ENCODE data around the gene THBS4. TPM values are rescaled to one million over a fixed set of nuclear protein-coding genes. Genes with fewer than 3 reads are reported as not detected.

THBS4 gene
- total RNA-seq = 51.4 TPM
- long read RNA-seq, transcript THBS4-201 (22 exons, 3,222 nt) = major isoform, 116 of 159 reads
- long read RNA-seq, partial matches to known transcripts = 24 of 159 reads
- long read RNA-seq, other reads (novel, unspliced or antisense) = 19 of 159 reads

DNA sequence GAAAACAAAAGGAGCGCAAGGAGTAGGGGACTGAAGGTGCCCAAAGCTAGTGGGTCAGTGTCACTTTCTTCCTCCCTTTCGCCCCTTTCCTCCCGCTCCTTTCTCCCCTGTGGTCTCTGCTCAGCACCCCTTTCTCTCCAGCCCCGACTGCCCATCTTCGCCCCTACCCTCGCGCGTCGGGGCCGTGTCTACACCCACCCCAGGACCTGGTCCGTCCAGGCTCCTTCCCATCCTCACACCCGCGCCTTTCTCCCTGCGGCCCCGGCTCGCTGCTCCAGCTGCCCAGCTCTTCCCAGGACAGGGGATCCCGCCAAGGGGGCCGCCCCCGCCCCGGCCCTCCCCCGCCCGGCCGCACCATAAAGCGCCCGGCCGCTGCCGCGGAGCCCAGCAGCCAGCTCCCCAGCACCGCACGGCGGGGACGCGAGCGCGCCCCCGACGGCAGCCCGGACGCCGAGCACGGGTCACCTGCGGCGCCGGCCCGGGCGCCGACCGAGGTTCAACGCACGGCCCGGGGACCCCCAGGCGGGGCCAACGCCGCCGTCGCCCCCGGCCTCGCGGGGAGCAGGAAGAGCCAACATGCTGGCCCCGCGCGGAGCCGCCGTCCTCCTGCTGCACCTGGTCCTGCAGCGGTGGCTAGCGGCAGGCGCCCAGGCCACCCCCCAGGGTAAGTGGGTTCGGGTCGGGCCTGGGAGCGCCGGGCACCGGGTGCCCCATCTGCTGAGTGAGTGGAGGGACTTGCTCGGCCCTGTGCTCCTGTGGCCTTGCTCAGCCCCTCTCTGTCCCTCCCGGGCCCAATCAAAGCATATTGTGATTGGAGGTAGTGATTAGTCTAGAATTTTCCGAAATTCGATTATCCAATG, at the start of gene THBS4:
Gene THBS4, plus strand, starts transcription at position 387 of the 860 bp plus-strand sequence. Its CDS starts 190 bp downstream, at position 577.
- Histone ChIP-seq H3K36me3 (no peaks in the 10 kb centered on the region), H3K27ac (replicated peaks) (peak within 1 kb of the TSS; percentile 67), H3K9me3 (replicated peaks) (no peaks in the 10 kb centered on the region), H3K4me1 (peaks cover 4% of the 10 kb centered on the region), H3K4me3 (peak within 1 kb of the TSS; percentile 65), H3K27me3 (ENCODE audit: low read depth) (peaks cover 47% of the 10 kb centered on the region)
- DNase-seq = peak; percentile 19
- TF ChIP-seq CTCF (IDR thresholded peaks at IDR 0.05; ENCODE audit: borderline replicate concordance) = no peak
- intact Hi-C loops (cut with micrococcal nuclease) = no loop called here

DNA sequence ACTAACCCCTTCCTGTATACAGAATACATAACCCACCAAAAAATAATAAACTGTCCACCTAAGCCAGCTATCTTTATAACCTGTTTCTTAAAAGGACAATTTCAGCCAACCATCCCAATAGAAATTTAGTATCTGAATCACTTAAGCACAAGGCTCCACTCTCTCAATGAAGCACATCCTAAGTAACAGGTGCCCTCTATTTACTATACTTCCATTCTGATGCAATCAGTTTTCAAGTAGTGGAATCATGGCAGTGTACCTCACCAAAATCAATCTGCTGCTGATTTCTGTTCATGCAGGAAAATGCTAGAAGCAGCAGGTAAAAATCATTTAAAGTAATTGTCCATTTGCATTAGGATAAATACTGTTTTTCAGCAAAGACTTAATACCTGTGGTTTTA, 48.9 kb upstream of the THBS4 start:
- intact Hi-C loops (cut with micrococcal nuclease) = no loop called here
- H3K4me3 ChIP-seq = no peak overlapping the region
- peaks cover 80% of the 10 kb centered on the region for H3K36me3 ChIP-seq
- H3K27me3 ChIP-seq (ENCODE audit: low read depth) = no peaks in the 10 kb centered on the region
- no peak for TF ChIP-seq CTCF (IDR thresholded peaks at IDR 0.05; ENCODE audit: borderline replicate concordance)
- no peak overlapping the region for H3K27ac ChIP-seq (replicated peaks)
- H3K4me1 ChIP-seq = peaks cover 18% of the 10 kb centered on the region
- no peak for DNase-seq
- no peaks in the 10 kb centered on the region for H3K9me3 ChIP-seq (replicated peaks)

DNA sequence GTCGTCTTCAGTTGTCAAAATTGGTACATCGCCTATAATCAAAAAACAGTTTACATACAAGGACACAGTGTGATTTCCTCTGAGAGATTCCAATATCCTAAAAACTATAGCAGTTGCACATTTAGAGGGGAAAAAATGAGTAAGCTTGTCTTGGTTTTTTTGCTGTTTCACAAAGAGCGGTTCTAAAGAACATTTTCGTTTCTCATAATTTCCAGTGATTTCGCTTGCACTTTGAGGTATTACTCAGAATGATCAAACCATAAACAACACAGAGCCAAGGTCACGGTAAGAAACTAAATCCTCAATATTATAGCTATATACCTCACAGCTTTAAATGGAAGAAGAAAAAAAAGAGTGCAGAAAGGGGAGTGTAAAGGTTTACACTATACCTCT, 44.9 kb upstream of the THBS4 start:
- intact Hi-C loops (cut with micrococcal nuclease) = no loop called here
- peaks cover 28% of the 10 kb centered on the region for H3K4me1 ChIP-seq
- H3K4me3 ChIP-seq = peak overlapping the region; percentile 93
- H3K9me3 ChIP-seq (replicated peaks) = no peaks in the 10 kb centered on the region
- H3K36me3 ChIP-seq = peaks cover 40% of the 10 kb centered on the region
- no peaks in the 10 kb centered on the region for H3K27me3 ChIP-seq (ENCODE audit: low read depth)
- H3K27ac ChIP-seq (replicated peaks) = peak overlapping the region; percentile 90
- DNase-seq = no peak
- TF ChIP-seq CTCF (IDR thresholded peaks at IDR 0.05; ENCODE audit: borderline replicate concordance) = no peak

DNA sequence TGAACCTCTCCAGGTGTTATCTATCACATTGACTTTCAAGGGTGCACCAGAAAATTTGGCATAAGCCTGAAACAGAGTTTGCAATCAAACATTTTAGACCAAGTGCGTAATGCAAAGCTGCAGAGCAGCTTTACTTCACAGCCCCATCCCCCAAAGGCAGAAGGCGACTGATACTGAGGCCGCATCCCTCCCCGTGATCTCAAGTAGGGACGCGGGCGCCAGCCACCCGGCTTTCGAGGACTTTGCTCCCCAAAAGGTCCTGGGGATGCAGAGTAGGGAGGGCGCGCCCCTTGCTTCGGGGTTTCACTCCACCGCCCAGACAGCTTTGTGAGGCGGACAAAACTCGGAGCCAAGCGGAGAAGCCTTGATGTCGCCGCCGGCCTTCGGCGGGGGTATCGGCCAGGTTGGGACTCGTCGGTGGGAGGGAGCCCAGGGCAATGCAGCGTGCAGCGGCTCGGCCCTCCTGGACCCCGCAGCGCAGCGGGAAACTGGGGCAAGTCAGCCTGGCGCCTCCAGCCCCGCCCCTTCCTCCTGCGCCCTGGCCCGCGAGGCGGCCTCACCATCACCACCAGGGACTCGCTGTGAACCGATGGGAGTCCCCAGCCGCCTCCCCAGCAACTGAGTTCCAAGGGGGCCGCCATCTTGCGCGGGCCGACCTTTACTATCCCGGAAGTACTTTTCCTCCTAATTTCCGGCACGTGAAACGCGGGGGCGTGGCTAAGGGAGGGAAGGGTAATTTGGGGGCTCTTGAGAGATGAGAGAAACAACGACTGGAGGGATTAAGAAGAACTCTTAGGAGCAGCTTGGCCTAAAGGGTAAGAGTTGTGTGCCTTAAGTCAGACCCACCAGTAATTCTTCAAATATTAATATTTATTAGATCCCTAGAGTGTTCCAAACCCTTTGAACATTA, 44.3 kb upstream of the THBS4 start, which contains the start of gene MTX3:
Gene MTX3, minus strand, starts transcription at position 665 of the 910 bp plus-strand sequence. Its CDS starts 24 bp downstream, at position 641.
- H3K9me3 ChIP-seq (replicated peaks) = no peaks in the 10 kb centered on the region
- peaks cover 28% of the 10 kb centered on the region for H3K4me1 ChIP-seq
- H3K27ac ChIP-seq (replicated peaks) = peak within 1 kb of the TSS; percentile 90
- intact Hi-C loops (cut with micrococcal nuclease) = no loop called here
- H3K4me3 ChIP-seq = peak within 1 kb of the TSS; percentile 93
- TF ChIP-seq CTCF (IDR thresholded peaks at IDR 0.05; ENCODE audit: borderline replicate concordance) = no peak
- H3K27me3 ChIP-seq (ENCODE audit: low read depth) = no peaks in the 10 kb centered on the region
- peak; percentile 85 for DNase-seq
- peaks cover 34% of the 10 kb centered on the region for H3K36me3 ChIP-seq

Measured in left ventricle myocardium inferior (tissue), 1 donor.